GM13976 (cell line): ENCODE measurements around the gene DYDC2.

Experiments
- DNase-seq: peaks from one replicate; pipeline ENCODE4 v3.0.0; 2012; ENCODE audit warnings: low spot score
- in situ Hi-C: fragments of 300-500 bp; cut with MboI; formaldehyde crosslinking; loops from one replicate; pipeline ENCODE4 v1.12.0; 2022; ENCODE audit warnings: low sequenced_read_pairs, mixed read lengths, inconsistent platforms; ENCODE audit not compliant: unreplicated experiment
- TF ChIP-seq, protein P1 (sequence below): IDR thresholded peaks from 2 replicates; pipeline ENCODE4 v1.5.1; 2012; ENCODE audit warnings: borderline replicate concordance, mild to moderate bottlenecking; ENCODE audit not compliant: insufficient read depth; ENCODE audit errors: extremely low read depth, missing control alignments, control extremely low read depth

The DYDC2 gene

DNA sequence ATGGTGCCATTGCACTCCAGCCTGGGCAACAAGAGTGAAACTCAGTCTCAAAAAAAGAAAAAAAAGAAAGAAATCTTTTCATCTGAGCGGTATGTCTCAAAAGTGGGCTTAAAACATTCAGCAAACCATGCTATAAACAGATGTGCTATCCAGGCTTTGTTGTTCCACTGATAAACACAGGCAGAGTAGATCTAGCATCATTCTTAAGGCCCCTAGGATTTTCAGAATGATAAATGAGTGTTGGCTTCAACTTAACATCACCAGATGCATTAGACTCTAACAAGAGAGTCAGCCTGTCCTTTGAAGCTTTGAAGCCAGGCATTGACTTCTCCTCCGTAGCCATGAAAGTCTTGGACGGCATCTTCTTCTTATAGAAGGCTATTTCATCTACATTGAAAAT lies 23.1 kb downstream of the DYDC2 start:
- TF ChIP-seq, protein P1, sequence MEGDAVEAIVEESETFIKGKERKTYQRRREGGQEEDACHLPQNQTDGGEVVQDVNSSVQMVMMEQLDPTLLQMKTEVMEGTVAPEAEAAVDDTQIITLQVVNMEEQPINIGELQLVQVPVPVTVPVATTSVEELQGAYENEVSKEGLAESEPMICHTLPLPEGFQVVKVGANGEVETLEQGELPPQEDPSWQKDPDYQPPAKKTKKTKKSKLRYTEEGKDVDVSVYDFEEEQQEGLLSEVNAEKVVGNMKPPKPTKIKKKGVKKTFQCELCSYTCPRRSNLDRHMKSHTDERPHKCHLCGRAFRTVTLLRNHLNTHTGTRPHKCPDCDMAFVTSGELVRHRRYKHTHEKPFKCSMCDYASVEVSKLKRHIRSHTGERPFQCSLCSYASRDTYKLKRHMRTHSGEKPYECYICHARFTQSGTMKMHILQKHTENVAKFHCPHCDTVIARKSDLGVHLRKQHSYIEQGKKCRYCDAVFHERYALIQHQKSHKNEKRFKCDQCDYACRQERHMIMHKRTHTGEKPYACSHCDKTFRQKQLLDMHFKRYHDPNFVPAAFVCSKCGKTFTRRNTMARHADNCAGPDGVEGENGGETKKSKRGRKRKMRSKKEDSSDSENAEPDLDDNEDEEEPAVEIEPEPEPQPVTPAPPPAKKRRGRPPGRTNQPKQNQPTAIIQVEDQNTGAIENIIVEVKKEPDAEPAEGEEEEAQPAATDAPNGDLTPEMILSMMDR = no peak
- in situ Hi-C loops = loop anchor here (10.0 kb wide), 1 partner anchor 125 kb away; no protein-coding TSS in a partner anchor
- no peak for DNase-seq

DNA sequence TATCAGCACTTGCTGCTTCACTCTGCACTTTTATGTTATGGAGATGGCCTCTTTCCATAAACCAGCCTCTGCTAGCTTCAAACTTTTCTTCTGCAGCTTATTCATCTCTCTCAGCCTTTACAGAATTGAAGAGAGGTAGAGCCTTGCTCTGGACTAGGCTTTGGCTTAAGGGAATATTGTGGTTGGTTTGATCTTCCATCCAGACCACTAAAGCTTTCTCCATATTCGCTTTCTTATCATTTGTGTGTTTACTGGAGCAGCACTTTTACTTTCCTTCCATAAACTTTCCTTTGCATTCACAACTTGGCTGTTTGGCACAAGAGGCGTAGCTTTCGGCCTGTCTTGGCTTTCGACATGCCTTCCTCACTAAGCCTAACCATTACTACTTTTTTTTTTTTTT lies 23.6 kb downstream of the DYDC2 start:
- in situ Hi-C loops = loop anchor here (10.0 kb wide), 1 partner anchor 125 kb away; no protein-coding TSS in a partner anchor

DNA sequence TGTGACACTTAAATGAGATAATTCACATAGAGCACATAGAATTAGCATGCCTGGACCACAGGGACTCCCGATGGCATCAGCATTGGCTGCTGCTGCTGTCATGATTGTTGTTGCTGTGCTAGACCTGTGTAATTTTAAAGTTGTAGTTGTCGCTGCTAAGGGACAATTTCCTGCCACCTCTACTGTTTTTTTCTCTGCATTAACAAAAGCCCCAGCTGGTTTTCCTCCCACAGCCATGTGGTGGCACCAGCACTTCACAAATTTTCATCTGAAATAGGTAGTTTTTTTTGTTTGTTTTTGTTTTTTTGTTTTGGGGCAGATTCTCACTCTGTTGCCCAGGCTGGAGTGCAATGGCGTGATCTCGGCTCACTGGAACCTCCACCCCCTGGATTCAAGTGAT lies 26.4 kb downstream of the DYDC2 start:
- TF ChIP-seq, protein P1 = peak; percentile 52
- in situ Hi-C loops = loop anchor here (10.0 kb wide), 1 partner anchor 122 kb away; no protein-coding TSS in a partner anchor
- DNase-seq = peak; percentile 64

More for the DNA sequence above, 23.6 kb downstream of the DYDC2 start:
- TF ChIP-seq, protein P1 = no peak
- no peak for DNase-seq

DNA sequence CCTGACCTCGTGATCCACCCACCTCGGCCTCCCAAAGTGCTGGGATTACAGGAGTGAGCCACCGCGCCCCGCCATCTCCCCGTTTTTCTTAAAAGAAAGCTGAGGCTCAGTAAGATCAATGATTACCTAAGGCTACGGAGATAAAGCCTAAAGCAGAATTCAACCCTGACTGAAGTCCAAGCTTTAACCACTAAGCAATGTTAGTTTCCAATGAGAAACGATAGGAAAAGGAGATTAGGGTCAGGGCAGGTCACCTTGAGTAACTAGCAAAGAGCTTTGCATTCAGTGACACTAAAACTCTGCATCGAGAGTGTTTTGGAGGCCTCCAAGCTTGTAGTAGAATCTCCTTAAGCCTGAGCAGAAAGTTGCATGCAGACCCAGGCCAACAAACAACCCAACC lies 34.2 kb downstream of the DYDC2 start:
- in situ Hi-C loops = no loop called here
- TF ChIP-seq, protein P1 = no peak
- no peak for DNase-seq

DNA sequence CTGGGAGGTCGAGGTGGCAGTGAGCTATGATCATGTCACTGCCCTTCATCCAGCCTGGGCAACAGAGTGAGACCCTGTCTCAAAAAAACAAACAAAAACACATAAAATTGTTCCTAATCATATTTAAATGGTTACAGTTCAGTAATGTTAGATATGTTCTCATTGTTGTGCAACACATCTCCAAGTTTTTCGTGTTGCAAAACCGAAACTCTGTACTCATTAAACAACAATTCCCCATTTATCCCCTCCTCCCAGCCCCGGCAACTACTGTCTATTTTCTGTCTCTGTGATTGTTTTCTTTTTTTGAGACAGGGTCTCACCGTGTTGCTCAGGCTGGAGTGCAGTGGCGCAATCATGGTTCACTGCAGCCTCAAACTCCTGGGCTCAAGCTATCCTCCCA lies 35.7 kb downstream of the DYDC2 start:
- in situ Hi-C loops = no loop called here
- TF ChIP-seq, protein P1 = no peak
- DNase-seq = no peak

DNA sequence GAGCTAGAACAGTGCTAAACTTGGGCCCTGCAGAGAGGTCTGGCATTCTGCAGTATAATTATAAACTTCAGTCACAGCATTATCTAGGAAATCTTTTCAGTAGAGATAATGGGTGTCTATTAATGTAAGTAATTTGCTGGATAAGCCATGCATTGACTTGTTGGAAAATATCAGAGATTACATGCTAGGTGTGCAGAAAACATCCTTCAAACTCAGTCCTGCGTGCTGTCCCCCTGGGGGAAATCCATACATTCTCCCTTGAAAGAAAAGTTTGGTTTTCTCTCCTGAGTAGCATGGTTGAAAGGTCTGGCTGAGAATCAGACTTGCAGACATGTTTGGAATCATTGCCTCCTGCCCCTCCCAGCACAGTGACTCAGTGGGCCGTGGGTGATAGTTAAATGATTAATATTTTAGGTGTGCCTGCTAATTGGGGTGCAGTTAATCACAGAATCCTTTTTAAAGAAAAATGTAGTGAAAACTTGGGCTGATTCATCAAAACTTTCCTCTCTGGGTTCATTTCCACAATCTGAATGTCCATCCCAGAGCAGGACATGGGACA lies 37.9 kb downstream of the DYDC2 start:
- no peak for DNase-seq
- in situ Hi-C loops = no loop called here
- TF ChIP-seq, protein P1 = no peak
